SK-N-SH treated with all-trans-retinoic acid at 6 μM for 48 hours (cell line): ENCODE results near the gene ZC2HC1C.

Source experiments
- ZFP3 ChIP-seq: fragments of 250-450 bp; sonication (Bioruptor Pico); IDR thresholded peaks from 2 replicates; pipeline ENCODE4 v1.5.0; 2020; ENCODE audit warnings: mild to moderate bottlenecking, moderate library complexity
- ZNF70 ChIP-seq: fragments of 450-650 bp; formaldehyde crosslinking; IDR thresholded peaks from 2 replicates; pipeline ENCODE4 v1.5.0; 2020; ENCODE audit warnings: mild to moderate bottlenecking, moderate library complexity
- TF ChIP-seq, protein P1 (sequence below): fragments of 250-450 bp; sonication (Bioruptor Pico); IDR thresholded peaks from 2 replicates; pipeline ENCODE4 v1.5.1; 2021; ENCODE audit warnings: mild to moderate bottlenecking, moderate library complexity

DNA sequence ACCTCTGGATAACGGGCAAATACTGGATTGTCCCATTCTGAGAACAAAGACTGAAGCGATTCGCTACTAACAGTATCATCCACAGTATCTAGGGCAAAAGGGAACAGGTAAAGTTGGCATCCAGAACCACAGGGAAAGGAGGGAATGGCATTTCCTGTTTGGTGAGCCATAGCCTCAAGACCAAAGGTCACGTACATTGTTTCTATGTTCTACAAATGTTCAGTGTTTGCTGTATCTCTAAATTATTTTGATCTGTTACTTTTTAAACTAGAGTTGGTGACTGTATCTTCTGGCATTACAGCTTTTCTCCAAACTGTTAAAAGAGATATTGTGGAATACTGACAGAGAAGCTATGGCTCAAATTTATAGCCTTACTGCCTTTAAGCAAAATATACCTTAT, 27.8 kb upstream of the ZC2HC1C start:
- TF ChIP-seq ZNF70 (CRISPR knock-in tag) (no peak), ZFP3 (CRISPR knock-in tag) (no peak)
- TF ChIP-seq, protein P1, sequence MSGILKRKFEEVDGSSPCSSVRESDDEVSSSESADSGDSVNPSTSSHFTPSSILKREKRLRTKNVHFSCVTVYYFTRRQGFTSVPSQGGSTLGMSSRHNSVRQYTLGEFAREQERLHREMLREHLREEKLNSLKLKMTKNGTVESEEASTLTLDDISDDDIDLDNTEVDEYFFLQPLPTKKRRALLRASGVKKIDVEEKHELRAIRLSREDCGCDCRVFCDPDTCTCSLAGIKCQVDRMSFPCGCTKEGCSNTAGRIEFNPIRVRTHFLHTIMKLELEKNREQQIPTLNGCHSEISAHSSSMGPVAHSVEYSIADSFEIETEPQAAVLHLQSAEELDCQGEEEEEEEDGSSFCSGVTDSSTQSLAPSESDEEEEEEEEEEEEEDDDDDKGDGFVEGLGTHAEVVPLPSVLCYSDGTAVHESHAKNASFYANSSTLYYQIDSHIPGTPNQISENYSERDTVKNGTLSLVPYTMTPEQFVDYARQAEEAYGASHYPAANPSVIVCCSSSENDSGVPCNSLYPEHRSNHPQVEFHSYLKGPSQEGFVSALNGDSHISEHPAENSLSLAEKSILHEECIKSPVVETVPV (CRISPR knock-in tag), result no peak
